ENCODE measurements around the gene GAK. TPM values are rescaled to one million over a fixed set of nuclear protein-coding genes. Genes with fewer than 3 reads are reported as not detected.

The GAK gene
- polyA plus RNA-seq, 1 donor from 2014 or later: 58.8 TPM

GRCh38 chr4:896630-897029 is 35.5 kb downstream of the GAK start:
- Histone ChIP-seq H3K36me3 (ENCODE audit: insufficient read depth, low read length) (no peaks in the 10 kb centered on the region), H2AFZ (ENCODE audit: low read depth, low read length) (no peak overlapping the region), H3K4me2 (ENCODE audit: low read length) (no peak overlapping the region), H3F3A (ENCODE audit: insufficient read depth, low read length, poor library complexity, severe bottlenecking) (no peaks in the 10 kb centered on the region), H3K27ac (ENCODE audit: low read length) (no peak overlapping the region), H3K79me2 (replicated peaks; ENCODE audit: insufficient read depth, low read length) (no peaks in the 10 kb centered on the region), H3K9ac (ENCODE audit: low read length) (no peak overlapping the region), H4K20me1 (ENCODE audit: insufficient read depth) (no peaks in the 10 kb centered on the region), H3K4me3 (ENCODE audit: low read length) (no peak overlapping the region), H3K9me2 (ENCODE audit: insufficient read depth, low read length) (no peaks in the 10 kb centered on the region), H3K27me3 (ENCODE audit: insufficient read depth, low read depth, low read length) (no peaks in the 10 kb centered on the region), H3K9me3 (ENCODE audit: low read length) (no peaks in the 10 kb centered on the region)
- TF ChIP-seq MXI1 (conservative IDR thresholded peaks at IDR 0.05; ENCODE audit: poor library complexity, severe bottlenecking): no peak
- TF ChIP-seq SMC3 (conservative IDR thresholded peaks at IDR 0.05; ENCODE audit: poor library complexity): no peak

- Histone ChIP-seq H3K9me2 (ENCODE audit: insufficient read depth, low read length) (no peaks in the 10 kb centered on the region), H3K27ac (ENCODE audit: low read length) (no peak overlapping the region), H3F3A (ENCODE audit: insufficient read depth, low read length, poor library complexity, severe bottlenecking) (no peaks in the 10 kb centered on the region), H3K79me2 (replicated peaks; ENCODE audit: insufficient read depth, low read length) (no peaks in the 10 kb centered on the region), H3K36me3 (ENCODE audit: insufficient read depth, low read length) (no peaks in the 10 kb centered on the region), H3K4me2 (ENCODE audit: low read length) (no peak overlapping the region), H3K27me3 (ENCODE audit: insufficient read depth, low read depth, low read length) (no peaks in the 10 kb centered on the region), H3K9ac (ENCODE audit: low read length) (no peak overlapping the region), H3K9me3 (ENCODE audit: low read length) (no peaks in the 10 kb centered on the region), H4K20me1 (ENCODE audit: insufficient read depth) (no peaks in the 10 kb centered on the region), H3K4me3 (ENCODE audit: low read length) (no peak overlapping the region), H2AFZ (ENCODE audit: low read depth, low read length) (no peak overlapping the region)
- TF ChIP-seq CTCF (IDR thresholded peaks at IDR 0.05; ENCODE audit: poor library complexity, severe bottlenecking) (no peak), EZH2 (IDR thresholded peaks at IDR 0.05; ENCODE audit: borderline replicate concordance, insufficient read depth, low read length, poor library complexity, severe bottlenecking) (no peak), EP300 (conservative IDR thresholded peaks at IDR 0.05; ENCODE audit: poor library complexity, severe bottlenecking) (no peak), RAD21 (conservative IDR thresholded peaks at IDR 0.05) (no peak), MXI1 (conservative IDR thresholded peaks at IDR 0.05; ENCODE audit: poor library complexity, severe bottlenecking) (no peak), POLR2AphosphoS5 (IDR thresholded peaks at IDR 0.05) (no peak), SMC3 (conservative IDR thresholded peaks at IDR 0.05; ENCODE audit: poor library complexity) (no peak)
These were observed 35.9 kb downstream of the GAK start for GRCh38 chr4:896216-896615.

- H2AFZ ChIP-seq (ENCODE audit: low read depth, low read length): no peak overlapping the region
- no peaks in the 10 kb centered on the region for H4K20me1 ChIP-seq (ENCODE audit: insufficient read depth)
- H3K27me3 ChIP-seq (ENCODE audit: insufficient read depth, low read depth, low read length): no peaks in the 10 kb centered on the region
- no peaks in the 10 kb centered on the region for H3K36me3 ChIP-seq (ENCODE audit: insufficient read depth, low read length)
- H3K9me2 ChIP-seq (ENCODE audit: insufficient read depth, low read length): no peaks in the 10 kb centered on the region
- H3K4me2 ChIP-seq (ENCODE audit: low read length): no peak overlapping the region
- no peak overlapping the region for H3K9ac ChIP-seq (ENCODE audit: low read length)
- no peak for TF ChIP-seq REST (IDR thresholded peaks at IDR 0.05; ENCODE audit: borderline replicate concordance)
- TF ChIP-seq SMC3 (conservative IDR thresholded peaks at IDR 0.05; ENCODE audit: poor library complexity): no peak
- no peak overlapping the region for H3K4me3 ChIP-seq (ENCODE audit: low read length)
- H3F3A ChIP-seq (ENCODE audit: insufficient read depth, low read length, poor library complexity, severe bottlenecking): no peaks in the 10 kb centered on the region
- H3K27ac ChIP-seq (ENCODE audit: low read length): no peak overlapping the region
- H3K9me3 ChIP-seq (ENCODE audit: low read length): no peaks in the 10 kb centered on the region
- no peaks in the 10 kb centered on the region for H3K79me2 ChIP-seq (replicated peaks; ENCODE audit: insufficient read depth, low read length)
These were observed 36.5 kb downstream of the GAK start for GRCh38 chr4:895596-895995.
